HFF-Myc (cell line): ENCODE results near the gene IL20RB.

ENCODE experiments used
- DNase-seq: peaks from one replicate; pipeline ENCODE4 v3.0.0-alpha.2; 2011; ENCODE audit warnings: low read depth; ENCODE audit errors: extremely low read depth
- H3K4me3 ChIP-seq: replicated peaks from 2 replicates; pipeline ENCODE4 v1.5.1; 2011; ENCODE audit warnings: low read depth, mild to moderate bottlenecking, control low read depth, low read length
- CTCF ChIP-seq: IDR thresholded peaks from 2 replicates; pipeline ENCODE4 v1.5.1; 2012; ENCODE audit warnings: mild to moderate bottlenecking, low read depth, low read length, control low read depth; ENCODE audit errors: missing control alignments

Gene IL20RB

GRCh38 chr3:137046747-137047146, 89.0 kb downstream of the IL20RB start:
- no peak for TF ChIP-seq CTCF
- no peak for DNase-seq
- no peak overlapping the region for H3K4me3 ChIP-seq

DNA sequence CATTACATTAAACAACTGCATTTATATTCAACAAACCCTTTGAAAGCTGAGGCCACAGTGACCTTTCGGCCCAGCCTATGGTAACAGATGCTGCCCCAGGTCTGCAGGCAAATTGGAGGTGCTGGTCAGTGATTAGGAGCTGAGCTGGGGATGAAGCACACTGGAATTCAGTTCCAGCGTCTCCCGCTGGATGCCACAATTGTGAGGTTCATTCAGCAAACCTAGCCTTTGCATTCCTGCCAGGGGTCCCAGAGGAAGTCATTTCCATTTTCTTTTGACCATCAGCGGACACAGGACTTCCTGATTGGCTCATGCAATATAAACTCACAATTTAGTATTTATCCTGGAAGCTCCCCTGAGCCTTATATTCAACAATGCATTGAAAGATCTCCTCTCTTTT, 89.5 kb downstream of the IL20RB start:
- TF ChIP-seq CTCF, result no peak
- no peak overlapping the region for H3K4me3 ChIP-seq
- no peak for DNase-seq

DNA sequence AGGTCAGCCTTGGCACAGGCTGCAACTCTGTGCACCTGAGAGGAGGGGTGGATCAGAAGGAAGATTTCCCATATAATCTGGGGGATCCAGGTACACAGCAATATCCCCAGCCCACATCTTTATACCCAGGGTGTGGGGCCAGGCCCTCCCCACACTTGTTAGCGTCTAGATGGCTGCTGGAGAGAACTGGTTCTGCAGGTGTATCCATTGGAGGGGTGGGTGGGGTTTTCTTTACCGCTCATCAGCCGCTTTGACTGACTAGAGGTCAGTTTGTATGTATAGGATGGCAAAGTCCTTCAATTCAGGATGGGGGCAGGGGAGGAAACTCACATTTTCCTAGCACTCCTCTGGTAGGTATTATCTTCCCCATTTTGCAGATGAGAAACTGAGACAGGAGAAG, 92.5 kb downstream of the IL20RB start:
- H3K4me3 ChIP-seq, result no peak overlapping the region
- TF ChIP-seq CTCF, result no peak
- no peak for DNase-seq

- no peak for DNase-seq
- TF ChIP-seq CTCF, result no peak
- H3K4me3 ChIP-seq, result no peak overlapping the region
Observed at GRCh38 chr3:137052298-137052697, 94.5 kb downstream of the IL20RB start.
